ENCODE results near the gene KRT76. TPM values are rescaled to one million over a fixed set of nuclear protein-coding genes. Genes with fewer than 3 reads are reported as not detected.

KRT76 gene
- total RNA-seq, 4 donors from 2014 or later: not detected

GRCh38 chr12:52799505-52800211 lies 22.5 kb upstream of the KRT76 start:
- in situ Hi-C loops (cut with MboI; ENCODE audit: low pct_ligation_motif_present in 1 of 4, low pct_unique_long_range_greater_than_20kb in 1 of 4, low sequenced_read_pairs in 3 of 4) (no loop called here), intact Hi-C loops (cut with DNase I; ENCODE audit: low total_unique reads) (no loop called here)
- DNase-seq: no peak
- Histone ChIP-seq H3K4me1 (peaks cover 0 to 10% (median 6%) of the 10 kb centered on the region in 4 donors), H3K27ac (no peak overlapping the region), H3K36me3 (no peaks in the 10 kb centered on the region), H3K4me3 (no peak overlapping the region), H3K27me3 (no peaks in the 10 kb centered on the region), H3K9me3 (no peaks in the 10 kb centered on the region)
- 74 to 90% methylated on average over 5 of the region's 5 CpGs for WGBS, 2 donors (ENCODE audit: low coverage in 1 of 2)
- TF ChIP-seq EP300 (IDR thresholded peaks at IDR 0.05; ENCODE audit: low read depth): no peak
- TF ChIP-seq CTCF (IDR thresholded peaks at IDR 0.05): no peak
- TF ChIP-seq POLR2AphosphoS5 (IDR thresholded peaks at IDR 0.05): no peak
- TF ChIP-seq POLR2A (IDR thresholded peaks at IDR 0.05): no peak

- no peaks in the 10 kb centered on the region for H3K9me3 ChIP-seq
- TF ChIP-seq POLR2AphosphoS5 (IDR thresholded peaks at IDR 0.05): no peak
- TF ChIP-seq EP300 (IDR thresholded peaks at IDR 0.05; ENCODE audit: low read depth): no peak
- no peak for TF ChIP-seq POLR2A (IDR thresholded peaks at IDR 0.05)
- intact Hi-C loops (cut with DNase I; ENCODE audit: low total_unique reads): no loop called here
- DNase-seq: no peak
- H3K27me3 ChIP-seq: no peaks in the 10 kb centered on the region
- in situ Hi-C loops (cut with MboI; ENCODE audit: low pct_ligation_motif_present in 1 of 4, low pct_unique_long_range_greater_than_20kb in 1 of 4, low sequenced_read_pairs in 3 of 4): no loop called here
- no peak overlapping the region for H3K4me3 ChIP-seq
- WGBS, 2 donors (ENCODE audit: low coverage in 1 of 2): 34 to 49% methylated on average over 5 to 7 of the region's 7 CpGs
- H3K36me3 ChIP-seq: no peaks in the 10 kb centered on the region
- H3K4me1 ChIP-seq: peaks cover 0 to 10% (median 6%) of the 10 kb centered on the region in 4 donors
- H3K27ac ChIP-seq: no peak overlapping the region
These were observed 21.7 kb upstream of the KRT76 start for GRCh38 chr12:52798671-52799504.

GRCh38 chr12:52798003-52798670 lies 21.0 kb upstream of the KRT76 start:
- Histone ChIP-seq H3K27ac (no peak overlapping the region), H3K4me1 (peaks cover 0 to 10% (median 6%) of the 10 kb centered on the region in 4 donors), H3K27me3 (no peaks in the 10 kb centered on the region), H3K9me3 (no peaks in the 10 kb centered on the region), H3K4me3 (no peak overlapping the region), H3K36me3 (no peaks in the 10 kb centered on the region)
- intact Hi-C loops (cut with DNase I; ENCODE audit: low total_unique reads): no loop called here
- WGBS, 2 donors (ENCODE audit: low coverage in 1 of 2): 90 to 94% methylated on average over 3 to 4 of the region's 4 CpGs
- DNase-seq: no peak
- in situ Hi-C loops (cut with MboI; ENCODE audit: low pct_ligation_motif_present in 1 of 4, low pct_unique_long_range_greater_than_20kb in 1 of 4, low sequenced_read_pairs in 3 of 4): no loop called here
- no peak for TF ChIP-seq POLR2AphosphoS5 (IDR thresholded peaks at IDR 0.05)
- no peak for TF ChIP-seq CTCF (IDR thresholded peaks at IDR 0.05)
- TF ChIP-seq EP300 (IDR thresholded peaks at IDR 0.05; ENCODE audit: low read depth): no peak
- no peak for TF ChIP-seq POLR2A (IDR thresholded peaks at IDR 0.05)

GRCh38 chr12:52797529-52797894 lies 20.4 kb upstream of the KRT76 start:
- DNase-seq: no peak
- Histone ChIP-seq H3K9me3 (no peaks in the 10 kb centered on the region), H3K4me1 (peaks cover 0 to 10% (median 6%) of the 10 kb centered on the region in 4 donors), H3K27me3 (no peaks in the 10 kb centered on the region), H3K4me3 (no peak overlapping the region), H3K36me3 (no peaks in the 10 kb centered on the region), H3K27ac (no peak overlapping the region)
- in situ Hi-C loops (cut with MboI; ENCODE audit: low pct_ligation_motif_present in 1 of 4, low pct_unique_long_range_greater_than_20kb in 1 of 4, low sequenced_read_pairs in 3 of 4) (no loop called here), intact Hi-C loops (cut with DNase I; ENCODE audit: low total_unique reads) (no loop called here)
- no peak for TF ChIP-seq CTCF (IDR thresholded peaks at IDR 0.05)
- TF ChIP-seq POLR2AphosphoS5 (IDR thresholded peaks at IDR 0.05): no peak
- no peak for TF ChIP-seq EP300 (IDR thresholded peaks at IDR 0.05; ENCODE audit: low read depth)
- no peak for TF ChIP-seq POLR2A (IDR thresholded peaks at IDR 0.05)
